Mammary epithelial cell (primary cell): ENCODE measurements around the gene ROCK1.

Experiments
- EZH2 ChIP-seq: IDR thresholded peaks from 2 replicates; pipeline ENCODE4 v1.6.1; 2012; ENCODE audit warnings: low read length, inconsistent platforms, borderline replicate concordance
- TF ChIP-seq, protein P1 (sequence below), 2 donors: IDR thresholded peaks in 1 of 2; conservative IDR thresholded peaks in 1 of 2; 2 replicates each; pipeline ENCODE4 v1.5.1; 2011 to 2012; ENCODE audit warnings: inconsistent platforms in 2 of 2, low read length in 2 of 2, mild to moderate bottlenecking in 2 of 2, control low read depth in 1 of 2, low read depth in 1 of 2; ENCODE audit not compliant: insufficient read depth in 1 of 2; ENCODE audit errors: extremely low read depth in 1 of 2

DNA sequence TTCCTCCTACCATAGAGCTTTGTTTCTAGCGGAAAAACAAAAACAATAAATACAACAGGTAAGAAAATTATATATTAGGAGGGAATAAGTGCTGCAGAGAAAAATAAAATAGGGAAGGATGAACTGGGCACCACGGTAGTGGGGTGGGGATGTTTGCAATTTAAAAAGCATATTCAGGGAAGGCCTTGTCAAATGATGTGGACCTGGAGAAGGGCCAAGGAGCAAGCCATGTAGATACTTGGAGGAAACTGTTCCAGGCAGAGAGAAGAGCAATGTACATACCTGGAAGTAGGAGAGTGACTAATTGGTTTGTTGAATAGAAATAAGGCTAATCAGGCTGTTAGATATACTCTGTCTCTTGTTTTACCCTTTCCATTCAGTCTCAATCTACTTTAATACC lies 136.5 kb downstream of the ROCK1 start:
- TF ChIP-seq EZH2: no peak
- TF ChIP-seq, protein P1, sequence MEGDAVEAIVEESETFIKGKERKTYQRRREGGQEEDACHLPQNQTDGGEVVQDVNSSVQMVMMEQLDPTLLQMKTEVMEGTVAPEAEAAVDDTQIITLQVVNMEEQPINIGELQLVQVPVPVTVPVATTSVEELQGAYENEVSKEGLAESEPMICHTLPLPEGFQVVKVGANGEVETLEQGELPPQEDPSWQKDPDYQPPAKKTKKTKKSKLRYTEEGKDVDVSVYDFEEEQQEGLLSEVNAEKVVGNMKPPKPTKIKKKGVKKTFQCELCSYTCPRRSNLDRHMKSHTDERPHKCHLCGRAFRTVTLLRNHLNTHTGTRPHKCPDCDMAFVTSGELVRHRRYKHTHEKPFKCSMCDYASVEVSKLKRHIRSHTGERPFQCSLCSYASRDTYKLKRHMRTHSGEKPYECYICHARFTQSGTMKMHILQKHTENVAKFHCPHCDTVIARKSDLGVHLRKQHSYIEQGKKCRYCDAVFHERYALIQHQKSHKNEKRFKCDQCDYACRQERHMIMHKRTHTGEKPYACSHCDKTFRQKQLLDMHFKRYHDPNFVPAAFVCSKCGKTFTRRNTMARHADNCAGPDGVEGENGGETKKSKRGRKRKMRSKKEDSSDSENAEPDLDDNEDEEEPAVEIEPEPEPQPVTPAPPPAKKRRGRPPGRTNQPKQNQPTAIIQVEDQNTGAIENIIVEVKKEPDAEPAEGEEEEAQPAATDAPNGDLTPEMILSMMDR (conservative IDR thresholded peaks at IDR 0.05 in 1 of 2, IDR thresholded peaks at IDR 0.05 in 1 of 2; ENCODE audit: extremely low read depth in 1 of 2, insufficient read depth in 1 of 2, low read depth in 1 of 2, low read length in 2 of 2): no peak
